ENCODE results near the gene CYB561A3. TPM values are rescaled to one million over a fixed set of nuclear protein-coding genes. Genes with fewer than 3 reads are reported as not detected.

Gene CYB561A3
- total and polyA plus RNA-seq, 2 experiments from 2014 or later: 9.8 to 30.8 TPM

- peaks cover 10% of the 10 kb centered on the region; the same call in 1 of the 2 replicates for H3F3A ChIP-seq (replicated peaks; ENCODE audit: low read depth)
- H3K4me3 ChIP-seq: no peak overlapping the region
- Mint-ChIP-seq H3K9me3 (no peaks in the 10 kb centered on the region), H3K27ac (no peak overlapping the region), H3K27me3 (ENCODE audit: insufficient read depth, low read depth, poor library complexity) (peaks cover 8% of the 10 kb centered on the region), H3K36me3 (ENCODE audit: low read depth) (peaks cover 61% of the 10 kb centered on the region), H3K4me3 (peak overlapping the region; percentile 99; the same call in 2 of the 3 replicates), H3K4me1 (peaks cover 17% of the 10 kb centered on the region)
- H2AFZ ChIP-seq: no peak overlapping the region
- no peak overlapping the region; the same call in 1 of the 2 replicates for H3K4me2 ChIP-seq
- no peaks in the 10 kb centered on the region for H3K27me3 ChIP-seq (ENCODE audit: insufficient read depth)
- H3K36me3 ChIP-seq (ENCODE audit: insufficient read depth): peaks cover 44% of the 10 kb centered on the region
- DNase-seq (ENCODE audit: low spot score) (no peak), ATAC-seq (no peak)
- peaks cover 36% of the 10 kb centered on the region for H3K79me2 ChIP-seq (replicated peaks; ENCODE audit: insufficient read depth)
- H4K20me1 ChIP-seq (replicated peaks; ENCODE audit: insufficient read depth): peaks cover 13% of the 10 kb centered on the region
- TF ChIP-seq ZNF331 (CRISPR knock-in tag; IDR thresholded peaks at IDR 0.05; ENCODE audit: low read depth) (no peak), REST (IDR thresholded peaks at IDR 0.05; ENCODE audit: unreplicated experiment) (no peak), JUNB (IDR thresholded peaks at IDR 0.05; ENCODE audit: unreplicated experiment) (no peak), NANOG (IDR thresholded peaks at IDR 0.05; ENCODE audit: borderline replicate concordance) (no peak), CTCF (conservative IDR thresholded peaks at IDR 0.05; ENCODE audit: low read depth in 2 of 2) (no peak), POLR2AphosphoS5 (IDR thresholded peaks at IDR 0.05; ENCODE audit: low read depth) (no peak), EZH2 (IDR thresholded peaks at IDR 0.05; ENCODE audit: low read depth, unreplicated experiment) (no peak), ETS1 (IDR thresholded peaks at IDR 0.05) (no peak), CREB1 (CRISPR knock-in tag; IDR thresholded peaks at IDR 0.05; ENCODE audit: low read depth) (no peak), ZNF114 (CRISPR knock-in tag; IDR thresholded peaks at IDR 0.05) (no peak), STAT1 (IDR thresholded peaks at IDR 0.05; ENCODE audit: unreplicated experiment) (no peak), ZNF462 (CRISPR knock-in tag; IDR thresholded peaks at IDR 0.05) (no peak), EZH2phosphoT487 (IDR thresholded peaks at IDR 0.05; ENCODE audit: unreplicated experiment) (no peak)
- H3K4me1 ChIP-seq (ENCODE audit: insufficient read depth): peaks cover 11% of the 10 kb centered on the region
- no peak overlapping the region for H3K27ac ChIP-seq (ENCODE audit: low read depth)
- H3K9me2 ChIP-seq (ENCODE audit: insufficient read depth): no peaks in the 10 kb centered on the region
Observed at GRCh38 chr11:61364012-61364675, 2.5 kb upstream of the CYB561A3 start.

All from GM23338 (cell line).